KBM-7 (cell line): ENCODE measurements around the gene PPP4R4.
"Not testable (repeated sequence)": the region's sequence is repeated elsewhere in the genome, so short reads cannot be mapped to it uniquely, and the experiment has no call there.

ENCODE experiments used
- DNase-seq: peaks from one replicate; pipeline ENCODE4 v3.0.0-alpha.2; 2015
- in situ Hi-C: fragments of 300-500 bp; cut with MboI; formaldehyde crosslinking; loops from 2 replicates; pipeline ENCODE4 v1.14.3; 2020; ENCODE audit warnings: low sequenced_read_pairs, low pct_unique_long_range_greater_than_20kb, mixed read lengths

The PPP4R4 gene

GRCh38 chr14:94175011-94175745, 1.1 kb downstream of the PPP4R4 start:
- peak; percentile 11 for DNase-seq
- in situ Hi-C loops = no loop called here

GRCh38 chr14:94175747-94176146, 1.6 kb downstream of the PPP4R4 start:
- in situ Hi-C loops = no loop called here

DNA sequence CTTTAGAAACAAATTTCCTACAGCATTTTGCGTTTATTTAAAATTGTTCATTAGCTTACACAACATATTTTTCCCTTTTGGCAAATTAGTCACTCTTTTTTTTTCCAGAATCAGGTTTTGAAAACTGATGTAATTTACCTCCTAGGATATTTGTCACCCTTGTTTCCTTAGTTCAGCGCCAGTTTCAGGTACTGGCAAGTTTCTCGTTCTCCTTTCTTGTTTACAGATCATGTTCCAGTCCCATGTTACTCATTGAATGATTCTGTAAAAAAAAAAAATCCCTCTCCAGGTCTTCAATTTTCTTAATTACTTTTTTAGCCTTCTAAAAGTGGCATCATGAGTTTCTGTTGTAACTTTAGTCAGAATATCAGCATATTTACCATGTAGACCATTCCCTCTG, 2.7 kb downstream of the PPP4R4 start:
- in situ Hi-C loops = no loop called here
- DNase-seq = no peak

More at GRCh38 chr14:94175747-94176146, 1.6 kb downstream of the PPP4R4 start:
- no peak for DNase-seq

- in situ Hi-C loops = no loop called here
- DNase-seq = no peak
Observed at GRCh38 chr14:94177806-94178205, 3.7 kb downstream of the PPP4R4 start.

GRCh38 chr14:94179244-94179643, 5.1 kb downstream of the PPP4R4 start:
- DNase-seq = no peak
- in situ Hi-C loops = no loop called here

GRCh38 chr14:94180655-94181271, 6.6 kb downstream of the PPP4R4 start:
- DNase-seq = peak; percentile 84

GRCh38 chr14:94181835-94182234, 7.7 kb downstream of the PPP4R4 start:
- in situ Hi-C loops = no loop called here
- DNase-seq = no peak

More at GRCh38 chr14:94180655-94181271, 6.6 kb downstream of the PPP4R4 start:
- in situ Hi-C loops = no loop called here

- in situ Hi-C loops = no loop called here
Observed at GRCh38 chr14:94192536-94192935, 18.4 kb downstream of the PPP4R4 start.

GRCh38 chr14:94193776-94194175, 19.7 kb downstream of the PPP4R4 start:
- no peak for DNase-seq
- in situ Hi-C loops = no loop called here

More at GRCh38 chr14:94192536-94192935, 18.4 kb downstream of the PPP4R4 start:
- DNase-seq = no peak

GRCh38 chr14:94196057-94196456, 21.9 kb downstream of the PPP4R4 start:
- DNase-seq = no peak
- in situ Hi-C loops = no loop called here

DNA sequence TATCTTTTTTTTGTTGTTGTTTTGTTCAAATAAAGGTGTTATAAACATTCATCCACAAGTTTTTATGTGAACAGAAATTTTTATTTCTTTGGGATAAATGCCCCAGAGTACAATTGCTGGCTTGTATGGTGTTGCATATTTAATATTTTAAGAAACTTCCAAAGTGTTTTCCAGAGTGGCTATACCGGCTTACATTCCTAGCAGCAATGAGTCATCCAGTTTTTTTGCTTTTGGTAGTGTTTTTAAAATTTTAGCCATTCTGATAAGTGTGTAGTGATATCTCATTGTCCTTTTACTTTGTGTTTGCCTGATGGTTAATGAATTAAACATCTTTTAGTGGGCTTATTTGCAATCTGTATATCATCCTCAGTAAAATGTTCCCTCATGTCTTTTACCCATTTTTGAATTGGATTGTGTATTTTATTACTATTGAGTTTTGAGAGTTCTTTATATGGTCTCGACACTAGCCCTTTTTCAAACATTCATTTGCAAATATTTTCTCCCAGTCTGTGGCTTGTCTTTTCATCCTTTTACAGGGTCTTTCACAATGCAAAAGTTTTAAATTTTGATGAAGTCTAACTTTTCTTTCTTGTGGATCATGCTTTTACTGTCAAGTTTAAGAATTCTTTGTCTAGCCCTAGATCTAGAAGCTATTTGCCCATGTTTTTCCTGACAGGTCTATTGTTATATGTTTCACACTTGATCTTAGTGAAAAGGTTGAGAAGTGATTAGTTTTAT, 29.5 kb downstream of the PPP4R4 start:
- no peak for DNase-seq
- in situ Hi-C loops = no loop called here

DNA sequence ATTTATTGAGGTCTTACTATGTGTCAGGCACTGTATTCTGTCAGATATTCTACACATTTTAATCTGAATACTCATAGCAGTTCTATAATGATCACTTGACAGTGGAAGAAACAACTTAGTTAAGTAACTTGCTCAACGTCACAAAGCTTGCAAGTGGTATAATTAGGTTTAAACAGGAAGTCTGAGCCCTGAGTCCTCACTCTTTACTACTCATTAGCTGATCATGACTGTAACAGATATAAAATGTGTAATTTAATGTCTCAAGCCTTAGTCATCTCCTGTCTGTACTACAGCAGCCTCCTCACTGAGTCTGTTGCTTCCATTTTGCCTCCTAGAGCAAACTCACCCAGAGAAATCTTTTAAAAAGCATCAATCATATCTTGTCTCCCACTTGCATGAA, 38.9 kb downstream of the PPP4R4 start:
- DNase-seq = peak; percentile 10
- in situ Hi-C loops = no loop called here

- in situ Hi-C loops = no loop called here
- peak; percentile 59 for DNase-seq
Observed at GRCh38 chr14:94213741-94214140, 39.6 kb downstream of the PPP4R4 start.

DNA sequence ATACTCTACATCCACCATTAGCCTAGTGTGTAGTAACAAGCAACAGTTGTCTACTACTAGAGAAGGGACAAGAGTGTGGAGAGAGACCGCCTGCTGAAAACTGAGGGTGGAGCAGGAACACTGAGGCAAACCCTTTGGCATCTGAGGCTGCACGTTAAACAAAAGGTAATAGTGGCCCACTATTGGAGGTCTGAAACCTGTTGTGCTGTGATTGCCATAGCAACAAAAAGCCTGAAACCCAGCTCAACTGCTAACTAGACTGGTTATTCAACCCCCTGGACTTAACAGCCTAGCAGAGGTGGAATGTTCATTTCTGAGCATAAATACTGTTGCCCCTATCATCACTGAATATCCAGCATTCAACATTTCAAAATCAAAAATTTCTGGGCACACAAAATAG, 43.0 kb downstream of the PPP4R4 start:
- DNase-seq = no peak
- in situ Hi-C loops = no loop called here

DNA sequence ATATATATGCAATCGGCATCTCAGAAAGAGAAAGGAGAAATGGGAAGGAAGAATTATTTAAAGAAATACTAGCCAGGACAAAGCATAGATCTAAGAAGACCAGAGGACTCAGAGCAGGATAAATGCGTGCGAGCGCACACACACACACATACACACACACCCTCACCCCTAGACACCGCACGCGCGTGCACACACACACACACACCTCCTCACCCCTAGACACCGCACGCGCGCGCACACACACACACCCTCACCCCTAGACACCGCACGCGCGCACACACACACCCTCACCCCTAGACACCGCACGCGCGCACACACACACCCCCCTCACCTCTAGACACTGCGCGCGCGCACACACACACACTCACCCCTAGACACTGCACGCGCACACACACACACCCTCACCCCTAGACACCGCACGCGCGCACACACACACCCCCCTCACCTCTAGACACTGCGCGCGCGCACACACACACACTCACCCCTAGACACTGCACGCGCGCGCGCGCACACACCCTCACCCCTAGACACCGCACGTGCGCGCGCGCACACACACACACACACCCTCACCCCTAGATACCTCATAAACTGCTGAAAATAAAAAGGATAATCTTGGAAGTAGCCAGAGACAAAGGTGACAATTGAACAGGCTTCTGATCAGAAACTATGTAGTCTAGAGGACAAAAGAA, 44.2 kb downstream of the PPP4R4 start:
- DNase-seq, in situ Hi-C loops: not testable (repeated sequence)

- DNase-seq = no peak
- in situ Hi-C loops = no loop called here
Observed at GRCh38 chr14:94224040-94224439, 49.9 kb downstream of the PPP4R4 start.

- no peak for DNase-seq
- in situ Hi-C loops = no loop called here
Observed at GRCh38 chr14:94225460-94226378, 51.6 kb downstream of the PPP4R4 start.

DNA sequence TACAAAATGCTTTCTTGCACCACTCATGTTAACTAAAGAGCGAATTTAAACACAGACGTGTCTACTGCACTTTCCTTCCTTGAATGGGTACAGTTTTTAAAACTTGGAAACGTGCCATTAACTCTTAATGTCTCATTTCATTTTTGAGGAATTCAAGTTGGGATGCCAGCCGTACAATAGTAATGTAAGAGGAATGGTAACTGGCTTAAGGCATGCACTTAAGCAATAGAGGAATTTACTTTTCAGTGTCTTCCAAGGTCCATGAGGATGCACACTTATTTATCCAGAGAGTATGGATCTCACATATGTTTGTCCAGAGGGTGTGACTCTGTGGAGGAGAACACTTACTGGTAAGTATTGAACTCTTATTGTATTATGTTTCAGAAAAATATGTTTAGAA, 52.9 kb downstream of the PPP4R4 start:
- in situ Hi-C loops = no loop called here

DNA sequence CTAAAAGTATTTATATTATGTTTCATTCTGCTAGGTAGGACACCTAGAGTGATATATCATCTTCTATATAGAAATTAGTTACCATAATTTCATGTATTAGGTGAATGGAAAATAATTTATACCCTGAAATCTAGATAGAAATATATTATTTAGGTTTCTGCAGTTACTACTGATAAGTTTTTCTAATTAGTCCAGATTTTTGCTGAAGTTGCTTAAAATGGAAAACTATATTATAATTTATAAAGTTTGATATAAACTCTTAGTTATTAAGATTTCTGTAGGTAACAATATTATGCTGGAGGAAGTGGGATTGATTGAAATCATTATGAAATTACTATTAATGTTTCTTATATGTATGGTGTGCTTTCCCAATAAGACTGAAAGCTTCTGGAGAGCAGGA, 62.9 kb downstream of the PPP4R4 start:
- in situ Hi-C loops = no loop called here
- no peak for DNase-seq

More for the DNA sequence above, 52.9 kb downstream of the PPP4R4 start:
- DNase-seq = no peak
